Tibial nerve (tissue), 4 donors: ENCODE measurements around the gene INSIG1.

ENCODE experiments used
- CTCF ChIP-seq, 5 experiments: fragments of 200-600 bp in 3 of 5; fragments of 450-650 bp in 2 of 5; sonication (generic) in 3 of 5; IDR thresholded peaks; one replicate each; pipeline ENCODE4 v1.5.1; 2016 to 2019; ENCODE audit warnings: antibody characterized with exemption in 5 of 5, mild to moderate bottlenecking in 3 of 5, moderate library complexity in 2 of 5
- EP300 ChIP-seq, 2 donors: sonication (generic); formaldehyde crosslinking; IDR thresholded peaks; one replicate each; pipeline ENCODE4 v1.6.1; 2017; ENCODE audit warnings: antibody characterized with exemption in 2 of 2, mild to moderate bottlenecking in 1 of 2
- POLR2A ChIP-seq, 2 donors: fragments of 450-650 bp; IDR thresholded peaks; one replicate each; pipeline ENCODE4 v1.6.1; 2017; ENCODE audit warnings: antibody characterized with exemption in 2 of 2, mild to moderate bottlenecking in 2 of 2, moderate library complexity in 2 of 2

- TF ChIP-seq CTCF (IDR thresholded peaks at IDR 0.05) (no peak), POLR2A (IDR thresholded peaks at IDR 0.05) (no peak), EP300 (IDR thresholded peaks at IDR 0.05) (no peak)
Measured at GRCh38 chr7:155357573-155358041, 59.9 kb downstream of the INSIG1 start.
